22Rv1 (cell line): ENCODE data around the gene BANP.
"Not testable (repeated sequence)": the region's sequence is repeated elsewhere in the genome, so short reads cannot be mapped to it uniquely, and the experiment has no call there.

Experiments
- H3K27ac ChIP-seq: fragments of 450-650 bp; 2 replicates; pipeline ENCODE4 v1.5.1; 2017
- CTCF ChIP-seq: fragments of 450-650 bp; IDR thresholded peaks from 2 replicates; pipeline ENCODE4 v1.5.1; 2017; ENCODE audit warnings: mild to moderate bottlenecking
- ZFX ChIP-seq: fragments of 450-650 bp; IDR thresholded peaks from 2 replicates; pipeline ENCODE4 v1.6.1; 2017; ENCODE audit warnings: antibody characterized with exemption, borderline replicate concordance

Gene BANP

GRCh38 chr16:88120812-88121211 is 169.6 kb downstream of the BANP start:
- TF ChIP-seq CTCF (no peak), ZFX (no peak)
- H3K27ac ChIP-seq, result no peak overlapping the region

- not testable (repeated sequence) for H3K27ac ChIP-seq
These were observed 170.2 kb downstream of the BANP start for GRCh38 chr16:88121391-88121790.

GRCh38 chr16:88121886-88122580 is 170.8 kb downstream of the BANP start:
- TF ChIP-seq CTCF (no peak), ZFX (no peak)
- H3K27ac ChIP-seq, result no peak overlapping the region
